ENCODE data around the gene OR52D1. TPM values are rescaled to one million over a fixed set of nuclear protein-coding genes. Genes with fewer than 3 reads are reported as not detected.

The OR52D1 gene
- total RNA-seq, 2 donors from 2014 or later: not detected

DNA sequence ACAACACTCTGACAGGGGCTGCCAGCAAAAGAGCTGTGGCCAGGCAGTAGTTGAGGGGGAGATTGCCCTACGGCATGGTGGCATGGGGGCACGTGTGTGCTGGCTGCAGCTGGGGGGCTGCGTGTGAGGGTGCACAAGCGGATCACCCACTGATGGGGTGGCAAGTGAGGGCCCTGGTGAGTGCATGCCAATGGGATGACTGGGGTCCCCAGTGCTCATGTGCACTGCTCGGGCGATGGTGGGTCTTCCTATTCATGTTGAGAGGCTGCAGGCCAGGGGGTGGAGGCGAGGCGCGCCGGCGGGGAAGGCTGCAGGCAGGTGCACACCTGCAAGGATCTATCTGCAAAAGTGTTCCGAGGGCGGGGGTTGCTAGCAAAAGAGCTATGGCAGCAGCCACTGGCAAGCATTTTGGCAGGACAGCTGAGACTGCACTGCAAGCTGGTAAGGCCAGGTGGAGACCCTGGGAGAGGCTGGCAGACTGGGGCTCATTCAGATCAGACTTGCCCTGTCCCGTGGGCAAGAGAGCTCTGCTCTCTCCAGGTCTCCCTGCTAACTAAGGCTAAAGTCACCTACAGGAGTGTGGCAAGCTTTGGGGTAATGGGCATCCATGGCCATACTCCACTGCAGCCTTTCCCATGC, 27.4 kb upstream of the OR52D1 start:
- TF ChIP-seq, protein P1, sequence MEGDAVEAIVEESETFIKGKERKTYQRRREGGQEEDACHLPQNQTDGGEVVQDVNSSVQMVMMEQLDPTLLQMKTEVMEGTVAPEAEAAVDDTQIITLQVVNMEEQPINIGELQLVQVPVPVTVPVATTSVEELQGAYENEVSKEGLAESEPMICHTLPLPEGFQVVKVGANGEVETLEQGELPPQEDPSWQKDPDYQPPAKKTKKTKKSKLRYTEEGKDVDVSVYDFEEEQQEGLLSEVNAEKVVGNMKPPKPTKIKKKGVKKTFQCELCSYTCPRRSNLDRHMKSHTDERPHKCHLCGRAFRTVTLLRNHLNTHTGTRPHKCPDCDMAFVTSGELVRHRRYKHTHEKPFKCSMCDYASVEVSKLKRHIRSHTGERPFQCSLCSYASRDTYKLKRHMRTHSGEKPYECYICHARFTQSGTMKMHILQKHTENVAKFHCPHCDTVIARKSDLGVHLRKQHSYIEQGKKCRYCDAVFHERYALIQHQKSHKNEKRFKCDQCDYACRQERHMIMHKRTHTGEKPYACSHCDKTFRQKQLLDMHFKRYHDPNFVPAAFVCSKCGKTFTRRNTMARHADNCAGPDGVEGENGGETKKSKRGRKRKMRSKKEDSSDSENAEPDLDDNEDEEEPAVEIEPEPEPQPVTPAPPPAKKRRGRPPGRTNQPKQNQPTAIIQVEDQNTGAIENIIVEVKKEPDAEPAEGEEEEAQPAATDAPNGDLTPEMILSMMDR (IDR thresholded peaks at IDR 0.05): no peak
- Histone ChIP-seq H3K9me3 (no peaks in the 10 kb centered on the region), H3K27ac (no peak overlapping the region), H3K27me3 (replicated peaks; ENCODE audit: insufficient read depth) (no peaks in the 10 kb centered on the region), H3K4me1 (ENCODE audit: control insufficient read depth in 1 of 2, low read depth in 2 of 2) (no peaks in the 10 kb centered on the region), H3K36me3 (no peaks in the 10 kb centered on the region), H3K4me3 (no peak overlapping the region)
- ATAC-seq (ENCODE audit: insufficient number of reproducible peaks, low FRiP score, low read depth) (no peak), DNase-seq (ENCODE audit: low spot score) (no peak)

DNA sequence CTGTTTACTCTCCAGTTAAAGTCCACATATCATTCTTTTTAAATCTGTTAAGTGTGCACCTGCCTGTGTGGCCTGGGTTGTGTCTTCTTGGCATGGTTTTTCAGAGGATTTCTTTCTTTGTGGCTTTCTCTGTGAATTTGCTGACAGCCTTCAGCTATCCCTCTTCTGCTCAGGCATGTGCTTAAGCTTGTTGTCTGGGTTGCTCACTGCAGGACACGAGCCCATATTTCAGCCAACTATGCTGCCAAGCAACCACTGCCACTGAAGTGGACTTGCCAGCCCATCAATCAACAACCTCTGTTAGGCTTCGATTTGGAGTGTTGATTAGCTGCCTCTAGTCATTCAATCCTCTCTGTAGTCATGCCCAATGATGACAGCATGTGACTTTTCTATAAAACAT, 21.0 kb upstream of the OR52D1 start:
- Histone ChIP-seq H3K9me3 (no peaks in the 10 kb centered on the region), H3K4me3 (no peak overlapping the region), H3K36me3 (no peaks in the 10 kb centered on the region), H3K27ac (no peak overlapping the region), H3K4me1 (ENCODE audit: control insufficient read depth in 1 of 2, low read depth in 2 of 2) (no peaks in the 10 kb centered on the region), H3K27me3 (replicated peaks; ENCODE audit: insufficient read depth) (no peaks in the 10 kb centered on the region)
- TF ChIP-seq, protein P1 (IDR thresholded peaks at IDR 0.05): no peak
- DNase-seq (ENCODE audit: low spot score) (no peak), ATAC-seq (ENCODE audit: insufficient number of reproducible peaks, low FRiP score, low read depth) (no peak)

DNA sequence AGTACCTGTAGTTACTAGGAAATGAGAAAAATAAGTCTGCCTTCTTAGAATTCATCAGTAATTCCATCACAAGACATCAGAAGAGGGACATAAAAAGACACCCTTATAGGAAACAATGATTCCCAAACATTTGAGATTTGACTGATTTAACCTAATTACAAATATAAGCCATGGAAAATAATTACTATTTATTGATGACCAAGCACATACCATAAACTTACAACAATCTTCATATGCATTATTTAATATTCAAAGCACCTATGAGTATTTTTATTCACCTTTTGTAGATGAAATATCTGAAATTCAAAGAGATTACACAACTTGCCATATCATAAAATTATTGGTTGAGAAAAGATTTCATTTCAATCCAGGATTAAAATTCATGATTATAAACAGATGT, 14.6 kb upstream of the OR52D1 start:
- Histone ChIP-seq H3K36me3 (no peaks in the 10 kb centered on the region), H3K27me3 (replicated peaks; ENCODE audit: insufficient read depth) (no peaks in the 10 kb centered on the region)

DNA sequence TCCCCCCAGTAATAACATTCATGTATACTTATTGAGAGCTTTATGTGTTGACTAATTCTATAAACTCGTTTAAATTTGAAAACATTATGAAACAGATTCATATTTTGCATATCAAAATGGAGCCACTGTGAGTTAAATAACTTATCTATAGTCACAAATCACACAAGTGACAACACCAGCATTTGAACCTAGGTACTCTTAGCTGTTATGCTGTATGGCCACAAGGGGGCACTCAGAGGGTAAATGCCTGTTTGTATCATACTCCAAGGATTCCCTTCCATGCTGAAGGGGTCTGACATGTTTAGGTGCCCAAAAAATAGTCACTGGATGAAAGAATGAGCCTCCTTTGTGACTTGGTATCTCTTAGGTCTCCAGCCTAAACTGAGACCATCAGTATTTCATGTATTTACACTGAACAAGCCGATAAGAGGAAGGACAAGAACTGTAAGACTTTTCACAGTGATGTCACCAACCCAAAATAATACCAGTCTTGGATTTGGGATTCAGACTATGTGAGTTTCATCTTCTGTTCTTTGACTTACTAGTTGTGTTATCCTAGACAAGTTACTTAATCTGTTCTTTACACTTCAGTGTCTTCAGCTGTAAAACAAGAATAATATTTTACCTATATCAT, 12.2 kb upstream of the OR52D1 start:
- H3K27me3 ChIP-seq (replicated peaks; ENCODE audit: insufficient read depth): no peaks in the 10 kb centered on the region
- DNase-seq (ENCODE audit: low spot score): no peak

More for the DNA sequence above, 14.6 kb upstream of the OR52D1 start:
- no peaks in the 10 kb centered on the region for H3K4me1 ChIP-seq (ENCODE audit: control insufficient read depth in 1 of 2, low read depth in 2 of 2)
- TF ChIP-seq, protein P1 (IDR thresholded peaks at IDR 0.05): no peak
- H3K9me3 ChIP-seq: no peaks in the 10 kb centered on the region
- ATAC-seq (ENCODE audit: insufficient number of reproducible peaks, low FRiP score, low read depth): no peak
- DNase-seq (ENCODE audit: low spot score): no peak
- H3K4me3 ChIP-seq: no peak overlapping the region
- no peak overlapping the region for H3K27ac ChIP-seq

DNA sequence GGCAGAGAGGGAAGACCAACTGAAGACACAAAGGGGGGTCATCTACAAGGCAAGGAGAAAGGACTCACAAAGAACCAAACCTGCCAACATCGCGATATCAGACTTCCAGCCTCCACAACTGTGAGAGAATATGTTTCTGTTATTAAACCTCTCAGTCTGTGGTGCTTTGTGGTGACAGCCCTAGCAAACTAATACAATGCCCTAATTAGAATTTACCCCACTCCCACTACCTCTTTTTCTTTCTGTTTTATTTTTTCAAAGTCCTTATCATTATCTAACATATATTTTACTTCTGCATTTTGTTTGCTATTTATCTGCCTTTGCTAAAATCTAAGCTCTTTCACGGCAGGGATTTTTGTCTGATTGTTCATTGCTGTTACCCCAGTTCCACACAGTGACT, 2.5 kb upstream of the OR52D1 start:
- DNase-seq (ENCODE audit: low spot score) (no peak), ATAC-seq (ENCODE audit: insufficient number of reproducible peaks, low FRiP score, low read depth) (no peak)
- TF ChIP-seq, protein P1 (IDR thresholded peaks at IDR 0.05): no peak
- no peaks in the 10 kb centered on the region for H3K27me3 ChIP-seq (replicated peaks; ENCODE audit: insufficient read depth)
- H3K4me3 ChIP-seq: no peak overlapping the region
- H3K27ac ChIP-seq: no peak overlapping the region
- H3K4me1 ChIP-seq (ENCODE audit: control insufficient read depth in 1 of 2, low read depth in 2 of 2): no peaks in the 10 kb centered on the region
- no peaks in the 10 kb centered on the region for H3K9me3 ChIP-seq
- no peaks in the 10 kb centered on the region for H3K36me3 ChIP-seq

More for the DNA sequence above, 12.2 kb upstream of the OR52D1 start:
- no peak overlapping the region for H3K4me3 ChIP-seq
- H3K9me3 ChIP-seq: no peaks in the 10 kb centered on the region
- no peak overlapping the region for H3K27ac ChIP-seq
- no peaks in the 10 kb centered on the region for H3K36me3 ChIP-seq
- no peaks in the 10 kb centered on the region for H3K4me1 ChIP-seq (ENCODE audit: control insufficient read depth in 1 of 2, low read depth in 2 of 2)
- no peak for ATAC-seq (ENCODE audit: insufficient number of reproducible peaks, low FRiP score, low read depth)
- TF ChIP-seq, protein P1 (IDR thresholded peaks at IDR 0.05): peak; percentile 62

All from thoracic aorta (tissue), 2 donors.